Endothelial cell of umbilical vein (primary cell): Measurements from ENCODE around the gene ALAD. TPM values are rescaled to one million over a fixed set of nuclear protein-coding genes. Genes with fewer than 3 reads are reported as not detected.

Experiments
- BruUV-seq: library from RNA; stranded (reverse); fragments of 400-500 nt; replicated peaks from 2 replicates; lab custom pipeline; 2021; lab: Mats Ljungman, UMichigan
- CTCF ChIA-PET: fragments of 300-600, 350-600 bp; sonication (Branson Sonifier 250); formaldehyde crosslinking; loops from one replicate; lab custom pipeline; 2021; ENCODE audit warnings: antibody characterized with exemption, inconsistent platforms; lab: Charles Lee
- POLR2A ChIA-PET: fragments of 300-600, 350-600 bp; sonication (Branson Sonifier 250); formaldehyde crosslinking; loops from one replicate; lab custom pipeline; 2021; ENCODE audit warnings: antibody characterized with exemption, inconsistent platforms; lab: Charles Lee
- DNase-seq: peaks from one replicate; pipeline ENCODE4 v3.0.0-alpha.2; 2011; ENCODE audit warnings: low read depth, low spot score
- FAIRE-seq: peaks from 2 replicates; lab custom pipeline; 2011; peaks lifted over from hg19 to GRCh38; lab: Jason Lieb, UNC
- H2AFZ ChIP-seq: 2 replicates; pipeline ENCODE4 v1.6.0; 2012; ENCODE audit warnings: low read depth, low read length, control low read depth, inconsistent platforms
- H3K27ac ChIP-seq: 2 replicates; pipeline ENCODE4 v1.5.1; 2011; ENCODE audit warnings: low read depth, mild to moderate bottlenecking, control low read depth, low read length, moderate library complexity; ENCODE audit not compliant: insufficient read depth
- H3K27me3 ChIP-seq, 2 experiments: 2 replicates each; pipeline versions ENCODE4 v1.6.0 to v1.6.1; 2011; ENCODE audit warnings: low read length in 2 of 2, mixed read lengths in 1 of 2; ENCODE audit not compliant: control insufficient read depth in 2 of 2, insufficient read depth in 2 of 2
- H3K36me3 ChIP-seq, 2 experiments: 2 replicates in 1 of 2; 3 replicates in 1 of 2; pipeline ENCODE4 v1.5.1; 2011; ENCODE audit warnings: low read length in 2 of 2, mild to moderate bottlenecking in 1 of 2, moderate library complexity in 1 of 2; ENCODE audit not compliant: control insufficient read depth in 2 of 2, insufficient read depth in 2 of 2; ENCODE audit errors: extremely low read depth in 1 of 2
- H3K4me1 ChIP-seq: 3 replicates; pipeline ENCODE4 v1.5.1; 2011; ENCODE audit warnings: mild to moderate bottlenecking, low read length; ENCODE audit not compliant: control insufficient read depth, insufficient read depth; ENCODE audit errors: extremely low read depth
- H3K4me2 ChIP-seq: 2 replicates; pipeline ENCODE4 v1.6.1; 2011; ENCODE audit warnings: low read length, control low read depth, mixed read lengths; ENCODE audit not compliant: insufficient read depth
- H3K4me3 ChIP-seq, 3 experiments: fragments of 200-600 bp in 1 of 3; sonication (generic), shearing (Covaris generic) in 1 of 3; replicated peaks in 1 of 3; 2 replicates each; pipeline ENCODE4 v1.5.1; 2011 to 2016; ENCODE audit warnings: control low read depth in 3 of 3, low read length in 3 of 3, mild to moderate bottlenecking in 2 of 3, inconsistent platforms in 1 of 3, low read depth in 1 of 3, moderate library complexity in 1 of 3; ENCODE audit not compliant: insufficient read depth in 1 of 3
- H3K79me2 ChIP-seq: 2 replicates; pipeline ENCODE4 v1.6.0; 2012; ENCODE audit warnings: low read length, inconsistent platforms; ENCODE audit not compliant: control insufficient read depth, insufficient read depth
- H3K9ac ChIP-seq: replicated peaks from 2 replicates; pipeline ENCODE3; 2011; ENCODE audit warnings: low read length, control low read depth; ENCODE audit not compliant: insufficient read depth; ENCODE audit errors: extremely low read depth
- H3K9me1 ChIP-seq: replicated peaks from 3 replicates; pipeline ENCODE4 v1.6.0; 2011; ENCODE audit warnings: mild to moderate bottlenecking, low read length; ENCODE audit not compliant: control insufficient read depth, insufficient read depth; ENCODE audit errors: extremely low read depth
- H3K9me3 ChIP-seq: replicated peaks from 2 replicates; pipeline ENCODE4 v1.5.1; 2012; ENCODE audit warnings: low read length, inconsistent platforms; ENCODE audit not compliant: control insufficient read depth, insufficient read depth
- H4K20me1 ChIP-seq: replicated peaks from 2 replicates; pipeline ENCODE3; 2011; ENCODE audit warnings: mild to moderate bottlenecking, low read length; ENCODE audit not compliant: control insufficient read depth, insufficient read depth; ENCODE audit errors: extremely low read depth
- FOS ChIP-seq: IDR thresholded peaks from 2 replicates; pipeline ENCODE4 v1.6.1; 2011; ENCODE audit warnings: mild to moderate bottlenecking, low read length, moderate library complexity, borderline replicate concordance; ENCODE audit not compliant: insufficient read depth
- GATA2 ChIP-seq: IDR thresholded peaks from 2 replicates; pipeline ENCODE4 v1.7.0; 2011; ENCODE audit warnings: low read depth, mild to moderate bottlenecking, moderate library complexity, mixed read lengths, low read length; ENCODE audit not compliant: insufficient read length, insufficient read depth
- MYC ChIP-seq: IDR thresholded peaks from one replicate; pipeline ENCODE4 v1.6.1; 2011; ENCODE audit warnings: mild to moderate bottlenecking, low read depth, low read length
- POLR2A ChIP-seq: IDR thresholded peaks from 2 replicates; pipeline ENCODE4 v1.6.1; 2012; ENCODE audit warnings: low read depth, mild to moderate bottlenecking, control low read depth, low read length
- POLR2AphosphoS5 ChIP-seq: IDR thresholded peaks from 2 replicates; pipeline ENCODE4 v1.6.1; 2012; ENCODE audit warnings: low read depth, mild to moderate bottlenecking, control low read depth, low read length, moderate library complexity; ENCODE audit not compliant: insufficient read depth
- dilution Hi-C: fragments of 300-500 bp; cut with MboI; formaldehyde crosslinking; loops from one replicate; pipeline ENCODE4 v1.15.0; 2019; ENCODE audit warnings: low sequenced_read_pairs; ENCODE audit not compliant: extremely low pct_ligation_motif_present
- intact Hi-C: fragments of 100-400 bp; cut with micrococcal nuclease; formaldehyde crosslinking; loops from one replicate; pipeline ENCODE4 v1.10.0; 2022
- polyA plus RNA-seq, 4 experiments: library from polyadenylated mRNA; depleted of rRNA in 3 of 4; stranded (reverse) in 3 of 4; unstranded in 1 of 4; fragments of >200 nt; gene quantifications; 2 replicates each; pipeline versions ENCODE4 v1.2.1 to v1.2.3, GENCODE V29; 2011 to 2012; ENCODE audit warnings: missing spikeins in 1 of 4
- total RNA-seq: library from RNA; stranded (reverse); gene quantifications from 2 replicates; pipeline ENCODE4 v1.2.3, GENCODE V29; 2021
- TF ChIP-seq, protein P1 (sequence below): IDR thresholded peaks from 2 replicates; pipeline ENCODE4 v1.6.1; 2011; ENCODE audit not compliant: insufficient read depth, insufficient read length
- TF ChIP-seq, protein P2 (sequence below), 2 donors: IDR thresholded peaks; 1 replicate in 1 of 2; 2 replicates in 1 of 2; pipeline ENCODE4 v1.5.1; 2011; ENCODE audit warnings: low read length in 2 of 2, mild to moderate bottlenecking in 2 of 2, moderate library complexity in 2 of 2, control low read depth in 1 of 2, inconsistent platforms in 1 of 2, low read depth in 1 of 2; ENCODE audit not compliant: insufficient read depth in 1 of 2; ENCODE audit errors: extremely low read depth in 1 of 2

ALAD gene
- total and polyA plus RNA-seq, 2 donors (not counting 3 experiments of a cell fraction or from before 2014, with no cell fraction given) = 12.8 to 29.5 TPM

DNA sequence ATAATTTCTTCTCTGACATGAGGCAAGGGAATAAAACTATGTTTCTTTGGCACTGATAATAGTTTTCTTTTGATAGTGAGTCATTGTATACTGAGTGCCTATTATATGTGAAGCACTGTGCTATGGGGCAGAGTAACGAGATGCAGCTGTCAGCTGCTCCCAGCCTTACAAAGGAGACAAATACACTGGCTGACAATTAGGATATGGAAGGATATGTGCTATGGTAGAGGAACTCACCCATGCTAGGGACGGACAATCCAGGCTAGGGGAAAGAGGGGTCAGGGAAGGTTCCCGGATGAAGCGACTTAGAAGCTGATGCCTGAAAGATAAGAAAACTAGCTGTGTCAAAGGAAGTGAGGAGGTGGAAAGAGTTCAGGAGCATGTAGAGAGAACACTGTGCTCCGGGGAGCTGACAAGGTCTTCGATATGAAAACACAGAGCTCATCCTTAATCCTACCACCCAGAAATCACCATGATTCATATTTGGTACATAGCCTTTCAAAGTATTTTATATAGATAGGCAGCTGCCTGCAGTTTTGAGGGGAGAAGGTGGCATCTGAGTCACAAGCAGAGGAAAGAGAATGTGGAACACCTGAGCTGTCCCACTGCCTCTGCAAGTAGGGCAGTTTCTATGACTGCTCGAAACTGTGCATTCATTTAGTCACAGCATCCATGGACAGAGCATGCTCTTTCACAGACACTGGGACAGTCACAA is 39.6 kb downstream of the ALAD start:
- dilution Hi-C loops = no loop called here
- Histone ChIP-seq H3K27me3 (peaks cover 4 to 8% of the 10 kb centered on the region in 2 experiments), H3K9me1 (no peaks in the 10 kb centered on the region), H3K4me3 (no peak overlapping the region), H3K36me3 (no peaks in the 10 kb centered on the region), H3K9me3 (no peaks in the 10 kb centered on the region), H3K79me2 (no peaks in the 10 kb centered on the region), H3K27ac (no peak overlapping the region), H2AFZ (no peak overlapping the region), H4K20me1 (no peaks in the 10 kb centered on the region), H3K9ac (no peak overlapping the region), H3K4me1 (no peaks in the 10 kb centered on the region), H3K4me2 (no peak overlapping the region)
- CTCF ChIA-PET = interaction anchor here (1.5 to 1.9 kb wide), 2 partner anchors 11 to 22 kb away, joined by 4 to 6 read pairs; partner anchors contain the start of gene WDR31
- DNase-seq (peak; percentile 35), FAIRE-seq (no peak)
- POLR2A ChIA-PET = no interaction called here
- TF ChIP-seq POLR2AphosphoS5 (no peak), GATA2 (peak; percentile 54), POLR2A (no peak), FOS (peak; percentile 6), MYC (no peak)
- TF ChIP-seq, protein P1, sequence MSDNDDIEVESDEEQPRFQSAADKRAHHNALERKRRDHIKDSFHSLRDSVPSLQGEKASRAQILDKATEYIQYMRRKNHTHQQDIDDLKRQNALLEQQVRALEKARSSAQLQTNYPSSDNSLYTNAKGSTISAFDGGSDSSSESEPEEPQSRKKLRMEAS = no peak
- TF ChIP-seq, protein P2, sequence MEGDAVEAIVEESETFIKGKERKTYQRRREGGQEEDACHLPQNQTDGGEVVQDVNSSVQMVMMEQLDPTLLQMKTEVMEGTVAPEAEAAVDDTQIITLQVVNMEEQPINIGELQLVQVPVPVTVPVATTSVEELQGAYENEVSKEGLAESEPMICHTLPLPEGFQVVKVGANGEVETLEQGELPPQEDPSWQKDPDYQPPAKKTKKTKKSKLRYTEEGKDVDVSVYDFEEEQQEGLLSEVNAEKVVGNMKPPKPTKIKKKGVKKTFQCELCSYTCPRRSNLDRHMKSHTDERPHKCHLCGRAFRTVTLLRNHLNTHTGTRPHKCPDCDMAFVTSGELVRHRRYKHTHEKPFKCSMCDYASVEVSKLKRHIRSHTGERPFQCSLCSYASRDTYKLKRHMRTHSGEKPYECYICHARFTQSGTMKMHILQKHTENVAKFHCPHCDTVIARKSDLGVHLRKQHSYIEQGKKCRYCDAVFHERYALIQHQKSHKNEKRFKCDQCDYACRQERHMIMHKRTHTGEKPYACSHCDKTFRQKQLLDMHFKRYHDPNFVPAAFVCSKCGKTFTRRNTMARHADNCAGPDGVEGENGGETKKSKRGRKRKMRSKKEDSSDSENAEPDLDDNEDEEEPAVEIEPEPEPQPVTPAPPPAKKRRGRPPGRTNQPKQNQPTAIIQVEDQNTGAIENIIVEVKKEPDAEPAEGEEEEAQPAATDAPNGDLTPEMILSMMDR (IDR thresholded peaks at IDR 0.05; ENCODE audit: extremely low read depth in 1 of 2, insufficient read depth in 1 of 2, low read depth in 1 of 2, low read length in 2 of 2) = no peak
- no TSS peak for BruUV-seq
- intact Hi-C loops = no loop called here
